Measurements from ENCODE around the gene STING1.

The STING1 gene

GRCh38 chr5:139468421-139468931 lies 14.1 kb downstream of the STING1 start:
- Histone ChIP-seq H3K27ac (no peak overlapping the region), H3K79me2 (ENCODE audit: insufficient read depth, low read depth) (no peaks in the 10 kb centered on the region), H3K27me3 (ENCODE audit: insufficient read depth, low read depth) (no peaks in the 10 kb centered on the region), H4K20me1 (ENCODE audit: insufficient read depth) (no peaks in the 10 kb centered on the region), H3K4me2 (no peak overlapping the region), H3K4me1 (ENCODE audit: low read depth, poor library complexity, severe bottlenecking) (no peaks in the 10 kb centered on the region), H3K9ac (no peak overlapping the region), H3K36me3 (ENCODE audit: insufficient read depth) (no peaks in the 10 kb centered on the region), H2AFZ (ENCODE audit: low read depth) (no peak overlapping the region), H3K4me3 (IDR thresholded peaks at IDR 0.05; ENCODE audit: insufficient read depth, low read depth, low read length) (no peak overlapping the region)
- TF ChIP-seq, protein P1, sequence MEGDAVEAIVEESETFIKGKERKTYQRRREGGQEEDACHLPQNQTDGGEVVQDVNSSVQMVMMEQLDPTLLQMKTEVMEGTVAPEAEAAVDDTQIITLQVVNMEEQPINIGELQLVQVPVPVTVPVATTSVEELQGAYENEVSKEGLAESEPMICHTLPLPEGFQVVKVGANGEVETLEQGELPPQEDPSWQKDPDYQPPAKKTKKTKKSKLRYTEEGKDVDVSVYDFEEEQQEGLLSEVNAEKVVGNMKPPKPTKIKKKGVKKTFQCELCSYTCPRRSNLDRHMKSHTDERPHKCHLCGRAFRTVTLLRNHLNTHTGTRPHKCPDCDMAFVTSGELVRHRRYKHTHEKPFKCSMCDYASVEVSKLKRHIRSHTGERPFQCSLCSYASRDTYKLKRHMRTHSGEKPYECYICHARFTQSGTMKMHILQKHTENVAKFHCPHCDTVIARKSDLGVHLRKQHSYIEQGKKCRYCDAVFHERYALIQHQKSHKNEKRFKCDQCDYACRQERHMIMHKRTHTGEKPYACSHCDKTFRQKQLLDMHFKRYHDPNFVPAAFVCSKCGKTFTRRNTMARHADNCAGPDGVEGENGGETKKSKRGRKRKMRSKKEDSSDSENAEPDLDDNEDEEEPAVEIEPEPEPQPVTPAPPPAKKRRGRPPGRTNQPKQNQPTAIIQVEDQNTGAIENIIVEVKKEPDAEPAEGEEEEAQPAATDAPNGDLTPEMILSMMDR (conservative IDR thresholded peaks at IDR 0.05; ENCODE audit: low read depth, low read length), result no peak

GRCh38 chr5:139462586-139463276 lies 19.8 kb downstream of the STING1 start, which contains the start of gene ECSCR:
TSS of gene ECSCR (minus strand) at chr5:139462743. CDS start at chr5:139462670, 73 bp downstream.
- no peak within 1 kb of the TSS for H2AFZ ChIP-seq (ENCODE audit: low read depth)
- H3K27ac ChIP-seq, result no peak within 1 kb of the TSS

DNA sequence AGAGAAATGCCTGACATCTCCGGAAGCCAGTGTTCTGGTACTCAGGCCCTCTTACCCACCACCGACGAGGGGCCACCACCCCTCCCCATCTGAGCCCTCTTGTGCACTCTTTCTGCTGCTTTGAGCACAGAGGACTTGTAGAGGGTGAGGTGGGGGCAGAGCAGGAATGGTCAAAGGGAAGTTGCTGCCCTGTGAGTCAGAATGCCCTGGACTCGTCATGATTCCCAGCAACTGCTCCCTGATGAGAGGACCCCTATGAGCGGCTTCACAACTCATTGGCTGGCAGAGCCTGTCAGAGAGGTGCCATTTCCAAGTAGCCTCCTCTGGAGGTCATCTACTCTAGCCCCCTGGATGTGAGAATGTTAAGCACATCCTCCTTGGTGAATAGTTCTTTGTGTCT lies 20.9 kb downstream of the STING1 start:
- H3K27me3 ChIP-seq (ENCODE audit: insufficient read depth, low read depth), result no peaks in the 10 kb centered on the region
- no peak overlapping the region for H3K4me3 ChIP-seq (IDR thresholded peaks at IDR 0.05; ENCODE audit: insufficient read depth, low read depth, low read length)
- no peaks in the 10 kb centered on the region for H4K20me1 ChIP-seq (ENCODE audit: insufficient read depth)
- no peak overlapping the region for H2AFZ ChIP-seq (ENCODE audit: low read depth)
- H3K4me1 ChIP-seq (ENCODE audit: low read depth, poor library complexity, severe bottlenecking), result peaks cover 40% of the 10 kb centered on the region
- H3K79me2 ChIP-seq (ENCODE audit: insufficient read depth, low read depth), result no peaks in the 10 kb centered on the region
- no peak overlapping the region for H3K9ac ChIP-seq
- H3K27ac ChIP-seq, result no peak overlapping the region
- H3K36me3 ChIP-seq (ENCODE audit: insufficient read depth), result no peaks in the 10 kb centered on the region
- H3K4me2 ChIP-seq, result no peak overlapping the region
- TF ChIP-seq, protein P1 (conservative IDR thresholded peaks at IDR 0.05; ENCODE audit: low read depth, low read length), result no peak

More at GRCh38 chr5:139462586-139463276, 19.8 kb downstream of the STING1 start, which contains the start of gene ECSCR:
- no peaks in the 10 kb centered on the region for H3K79me2 ChIP-seq (ENCODE audit: insufficient read depth, low read depth)
- H3K4me2 ChIP-seq, result no peak within 1 kb of the TSS
- H3K27me3 ChIP-seq (ENCODE audit: insufficient read depth, low read depth), result no peaks in the 10 kb centered on the region
- no peak within 1 kb of the TSS for H3K9ac ChIP-seq
- TF ChIP-seq, protein P1 (conservative IDR thresholded peaks at IDR 0.05; ENCODE audit: low read depth, low read length), result no peak
- no peaks in the 10 kb centered on the region for H3K36me3 ChIP-seq (ENCODE audit: insufficient read depth)
- H4K20me1 ChIP-seq (ENCODE audit: insufficient read depth), result no peaks in the 10 kb centered on the region
- peaks cover 30% of the 10 kb centered on the region for H3K4me1 ChIP-seq (ENCODE audit: low read depth, poor library complexity, severe bottlenecking)
- no peak within 1 kb of the TSS for H3K4me3 ChIP-seq (IDR thresholded peaks at IDR 0.05; ENCODE audit: insufficient read depth, low read depth, low read length)

DNA sequence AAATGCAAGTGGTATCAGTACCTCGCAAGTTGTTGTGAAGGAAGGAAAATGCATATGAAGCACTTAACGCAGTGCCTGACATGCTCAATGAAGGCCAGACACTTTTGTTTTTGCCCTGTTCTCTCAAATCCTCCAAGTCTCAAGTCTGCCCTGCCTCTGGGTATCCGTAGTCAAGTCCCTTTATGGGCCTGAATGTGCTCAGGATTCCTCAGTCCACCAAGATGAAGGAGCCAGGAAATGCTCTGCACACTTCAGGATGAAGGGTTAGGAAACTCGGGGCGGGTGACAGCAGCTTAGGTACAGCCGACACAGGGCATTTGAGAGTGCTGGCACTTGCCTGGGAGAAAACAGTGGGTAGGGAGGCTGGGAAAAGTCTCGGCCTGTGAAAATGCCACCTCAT lies 21.4 kb downstream of the STING1 start:
- no peaks in the 10 kb centered on the region for H4K20me1 ChIP-seq (ENCODE audit: insufficient read depth)
- H3K4me1 ChIP-seq (ENCODE audit: low read depth, poor library complexity, severe bottlenecking), result peaks cover 42% of the 10 kb centered on the region
- no peaks in the 10 kb centered on the region for H3K79me2 ChIP-seq (ENCODE audit: insufficient read depth, low read depth)
- no peak overlapping the region for H3K9ac ChIP-seq
- H3K4me3 ChIP-seq (IDR thresholded peaks at IDR 0.05; ENCODE audit: insufficient read depth, low read depth, low read length), result no peak overlapping the region
- H2AFZ ChIP-seq (ENCODE audit: low read depth), result no peak overlapping the region
- TF ChIP-seq, protein P1 (conservative IDR thresholded peaks at IDR 0.05; ENCODE audit: low read depth, low read length), result no peak
- no peak overlapping the region for H3K4me2 ChIP-seq
- H3K27ac ChIP-seq, result no peak overlapping the region
- no peaks in the 10 kb centered on the region for H3K27me3 ChIP-seq (ENCODE audit: insufficient read depth, low read depth)
- no peaks in the 10 kb centered on the region for H3K36me3 ChIP-seq (ENCODE audit: insufficient read depth)
